IgD-negative memory B cell (primary cell): ENCODE measurements around the gene AMBN. TPM values are rescaled to one million over a fixed set of nuclear protein-coding genes. Genes with fewer than 3 reads are reported as not detected.

Source experiments
- H3K27ac Mint-ChIP-seq, 3 donors: one replicate each; pipeline ENCODE4 v1.8.0; 2020 to 2022; ENCODE audit warnings: mild to moderate bottlenecking in 3 of 3, mixed read lengths in 3 of 3, moderate library complexity in 1 of 3
- H3K27me3 Mint-ChIP-seq: one replicate; pipeline ENCODE4 v1.8.0; 2021; ENCODE audit warnings: mixed read lengths
- H3K36me3 Mint-ChIP-seq: one replicate; pipeline ENCODE4 v1.8.0; 2020; ENCODE audit warnings: mild to moderate bottlenecking, mixed read lengths
- H3K4me1 Mint-ChIP-seq, 3 donors: one replicate each; pipeline ENCODE4 v1.8.0; 2020 to 2022; ENCODE audit warnings: mixed read lengths in 3 of 3, mild to moderate bottlenecking in 1 of 3
- H3K4me3 Mint-ChIP-seq, 4 donors: one replicate each; pipeline ENCODE4 v1.8.0; 2020 to 2022; ENCODE audit warnings: mild to moderate bottlenecking in 4 of 4, mixed read lengths in 4 of 4, moderate library complexity in 3 of 4
- H3K9me3 Mint-ChIP-seq, 3 donors: one replicate each; pipeline ENCODE4 v1.8.0; 2020 to 2021; ENCODE audit warnings: mixed read lengths in 3 of 3, mild to moderate bottlenecking in 1 of 3
- polyA plus RNA-seq: library from polyadenylated mRNA; unstranded; fragments of 300-500 nt; fragmentation: Illumina TruSeq; gene quantifications from one replicate; pipeline ENCODE4 v1.2.3, GENCODE V29; 2021

The AMBN gene, protein sequence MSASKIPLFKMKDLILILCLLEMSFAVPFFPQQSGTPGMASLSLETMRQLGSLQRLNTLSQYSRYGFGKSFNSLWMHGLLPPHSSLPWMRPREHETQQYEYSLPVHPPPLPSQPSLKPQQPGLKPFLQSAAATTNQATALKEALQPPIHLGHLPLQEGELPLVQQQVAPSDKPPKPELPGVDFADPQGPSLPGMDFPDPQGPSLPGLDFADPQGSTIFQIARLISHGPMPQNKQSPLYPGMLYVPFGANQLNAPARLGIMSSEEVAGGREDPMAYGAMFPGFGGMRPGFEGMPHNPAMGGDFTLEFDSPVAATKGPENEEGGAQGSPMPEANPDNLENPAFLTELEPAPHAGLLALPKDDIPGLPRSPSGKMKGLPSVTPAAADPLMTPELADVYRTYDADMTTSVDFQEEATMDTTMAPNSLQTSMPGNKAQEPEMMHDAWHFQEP
- not detected for polyA plus RNA-seq

DNA sequence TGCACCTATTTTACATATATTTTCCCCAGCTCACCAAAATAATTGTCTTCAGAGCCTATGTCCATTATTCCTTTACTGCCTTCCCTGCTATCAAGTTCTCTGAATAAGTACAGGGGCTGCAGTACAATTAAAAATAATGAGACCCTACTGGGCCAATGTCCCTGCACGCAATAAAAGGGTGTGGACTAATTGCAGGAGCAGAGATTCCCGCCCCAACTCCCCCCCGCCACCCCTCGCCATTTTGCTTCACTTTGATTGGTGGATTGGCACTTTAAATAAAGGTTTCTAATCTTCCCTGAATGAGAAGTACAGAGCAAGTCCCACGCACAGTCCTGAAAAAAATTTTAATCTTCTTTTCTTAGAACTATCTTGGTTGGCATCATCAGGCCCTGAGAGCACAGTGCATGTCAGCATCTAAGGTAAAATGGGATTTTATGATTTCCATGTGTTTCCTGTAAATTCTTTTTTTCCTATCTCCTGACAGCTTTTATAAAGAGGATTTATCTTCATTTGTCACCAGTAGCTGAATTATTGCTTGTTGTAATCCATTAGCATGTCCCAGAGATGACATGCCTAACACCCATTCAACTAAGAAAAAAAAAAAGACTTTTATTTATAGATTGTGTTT is at the start of gene AMBN:
AMBN (plus strand) TSS at position 302 of the 628 bp plus-strand sequence; CDS start at position 405, 103 bp downstream.
- peaks cover 4 to 7% (median 7%) of the 10 kb centered on the region in 3 donors for H3K4me1 Mint-ChIP-seq
- no peak within 1 kb of the TSS for H3K27ac Mint-ChIP-seq

DNA sequence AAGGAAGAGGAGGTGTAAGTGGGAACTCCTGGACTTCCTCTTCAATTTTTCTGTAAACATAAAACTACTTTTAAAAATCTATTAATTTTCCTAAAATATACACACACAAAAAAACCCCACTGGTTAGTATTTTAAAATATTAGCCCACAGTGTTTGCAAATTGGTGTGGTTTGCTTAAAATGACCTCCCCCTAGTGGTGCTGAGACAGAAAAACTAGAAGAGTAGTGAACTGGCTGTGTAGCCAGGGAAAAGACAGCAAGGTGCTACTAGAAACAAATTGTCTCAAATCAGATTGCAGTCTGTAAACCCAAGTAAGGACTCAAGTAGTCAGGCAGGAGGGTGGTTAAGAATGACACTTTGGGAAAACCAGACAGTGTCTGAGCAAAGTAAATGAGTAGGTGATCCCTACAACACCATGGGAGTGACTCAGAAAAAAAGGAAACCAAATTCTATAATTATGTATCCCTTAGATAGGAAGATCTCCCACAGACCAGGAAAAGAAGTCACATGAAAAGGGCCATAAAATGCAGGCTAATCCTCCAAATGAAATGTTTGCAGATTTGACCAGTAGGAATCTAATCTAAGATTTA is 47.7 kb upstream of the AMBN start:
- Mint-ChIP-seq H3K36me3 (no peaks in the 10 kb centered on the region), H3K4me3 (no peak overlapping the region), H3K4me1 (peaks cover 0 to 2% (median 0%) of the 10 kb centered on the region in 3 donors), H3K9me3 (no peaks in the 10 kb centered on the region), H3K27me3 (peaks cover 7% of the 10 kb centered on the region), H3K27ac (no peak overlapping the region)

More for the DNA sequence above, at the start of gene AMBN:
- no peak within 1 kb of the TSS for H3K4me3 Mint-ChIP-seq
- H3K36me3 Mint-ChIP-seq: no peaks in the 10 kb centered on the region
- no peaks in the 10 kb centered on the region for H3K27me3 Mint-ChIP-seq
- no peaks in the 10 kb centered on the region for H3K9me3 Mint-ChIP-seq

DNA sequence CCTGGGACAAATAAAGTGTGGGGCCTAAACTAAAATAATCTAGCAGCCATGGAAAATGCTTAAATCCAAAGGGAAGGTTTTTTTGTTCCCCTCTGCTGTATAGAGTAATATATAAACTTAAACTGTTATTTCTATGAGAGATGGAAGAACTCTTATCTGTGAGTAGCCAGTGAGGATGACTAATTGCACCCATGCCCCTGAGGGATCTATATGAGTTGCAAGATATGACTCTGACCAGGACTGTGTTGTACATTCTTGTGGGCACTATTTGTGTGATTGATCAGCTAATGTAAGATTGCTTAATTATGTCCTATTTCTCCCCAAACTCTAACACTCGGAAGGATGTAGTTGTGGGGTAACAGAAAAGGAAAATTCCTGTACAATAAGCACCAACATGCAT is 35.2 kb upstream of the AMBN start:
- Mint-ChIP-seq H3K27ac (no peak overlapping the region), H3K9me3 (peaks cover 0 to 6% (median 1%) of the 10 kb centered on the region in 3 donors), H3K36me3 (peaks cover 2% of the 10 kb centered on the region), H3K4me1 (peaks cover 0 to 8% (median 0%) of the 10 kb centered on the region in 3 donors), H3K4me3 (no peak overlapping the region), H3K27me3 (peaks cover 2% of the 10 kb centered on the region)

DNA sequence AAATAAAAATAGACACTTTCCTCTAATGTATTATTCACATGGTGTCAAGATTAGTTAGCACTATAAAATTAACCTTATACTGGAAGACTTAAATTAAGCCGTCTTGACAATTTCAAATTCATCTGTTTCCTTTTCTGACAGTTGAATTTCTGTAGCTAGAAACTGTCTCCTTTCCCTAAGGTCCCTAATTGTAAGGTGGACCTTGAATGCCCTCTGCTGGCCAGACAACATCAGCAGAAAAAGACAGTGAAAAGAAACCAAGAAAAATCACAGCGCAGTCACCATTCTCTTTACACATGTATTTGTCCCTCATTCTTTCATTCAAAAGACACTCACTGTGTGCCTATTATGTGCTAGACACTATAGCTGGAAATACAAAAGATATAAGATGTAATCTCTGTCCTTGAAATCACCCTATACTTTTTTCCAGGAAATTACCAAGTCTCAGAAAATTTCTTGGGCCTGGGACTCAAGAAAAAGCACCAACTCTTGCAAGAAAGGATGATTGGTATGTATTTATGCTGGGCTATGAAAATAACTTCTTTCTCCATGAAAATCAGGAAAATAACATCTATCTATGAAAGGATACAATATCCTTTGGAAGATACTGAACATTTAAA is 32.7 kb upstream of the AMBN start:
- Mint-ChIP-seq H3K9me3 (peaks cover 0 to 1% (median 0%) of the 10 kb centered on the region in 3 donors), H3K4me3 (no peak overlapping the region), H3K36me3 (peaks cover 2% of the 10 kb centered on the region), H3K27ac (no peak overlapping the region), H3K4me1 (peaks cover 0 to 10% (median 0%) of the 10 kb centered on the region in 3 donors), H3K27me3 (no peaks in the 10 kb centered on the region)

DNA sequence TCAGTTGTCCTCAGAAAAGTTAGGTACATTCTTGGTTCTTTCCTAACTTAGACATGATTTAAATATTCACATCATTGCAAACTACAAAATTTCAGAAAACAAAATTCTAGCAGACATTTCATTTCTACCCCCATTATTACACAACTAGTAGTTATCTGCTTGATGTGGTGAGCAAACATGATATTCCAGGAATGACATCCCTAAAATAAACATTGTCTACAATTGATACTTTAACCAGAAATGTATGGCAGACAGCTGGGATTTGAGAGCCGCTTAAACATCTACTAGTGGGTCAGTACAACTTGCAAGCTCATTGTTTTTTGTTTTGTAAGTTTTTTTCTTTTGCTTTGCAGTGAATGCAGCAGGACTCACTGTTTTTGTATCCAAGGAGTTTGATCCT is 32.1 kb upstream of the AMBN start:
- Mint-ChIP-seq H3K4me1 (peaks cover 0 to 10% (median 0%) of the 10 kb centered on the region in 3 donors), H3K4me3 (no peak overlapping the region), H3K27ac (no peak overlapping the region), H3K36me3 (peaks cover 2% of the 10 kb centered on the region), H3K27me3 (no peaks in the 10 kb centered on the region), H3K9me3 (peaks cover 0 to 1% (median 0%) of the 10 kb centered on the region in 3 donors)

DNA sequence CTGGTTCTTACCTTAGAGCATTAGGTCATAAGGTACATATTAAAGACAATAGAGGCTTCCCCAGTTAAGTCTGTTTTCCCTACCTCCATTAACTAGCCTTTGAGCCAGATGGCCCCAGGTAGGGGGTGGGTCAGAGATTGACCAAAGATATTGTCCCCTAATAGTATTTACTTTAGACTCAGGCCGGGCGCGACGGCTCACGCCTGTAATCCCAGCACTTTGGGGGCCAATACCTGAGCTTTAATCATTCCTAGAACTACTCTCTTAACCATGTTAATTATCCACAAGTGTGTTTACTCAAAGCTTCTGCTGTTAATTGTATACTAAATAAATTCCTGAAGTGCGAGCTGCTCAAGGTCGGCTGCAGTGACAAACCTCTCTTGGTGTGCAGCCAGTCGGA is 28.0 kb upstream of the AMBN start:
- H3K4me3 Mint-ChIP-seq: no peak overlapping the region
- H3K27me3 Mint-ChIP-seq: no peaks in the 10 kb centered on the region
- H3K36me3 Mint-ChIP-seq: no peaks in the 10 kb centered on the region
- peaks cover 0 to 3% (median 0%) of the 10 kb centered on the region in 3 donors for H3K9me3 Mint-ChIP-seq
- H3K27ac Mint-ChIP-seq: no peak overlapping the region
- peaks cover 0 to 5% (median 0%) of the 10 kb centered on the region in 3 donors for H3K4me1 Mint-ChIP-seq

DNA sequence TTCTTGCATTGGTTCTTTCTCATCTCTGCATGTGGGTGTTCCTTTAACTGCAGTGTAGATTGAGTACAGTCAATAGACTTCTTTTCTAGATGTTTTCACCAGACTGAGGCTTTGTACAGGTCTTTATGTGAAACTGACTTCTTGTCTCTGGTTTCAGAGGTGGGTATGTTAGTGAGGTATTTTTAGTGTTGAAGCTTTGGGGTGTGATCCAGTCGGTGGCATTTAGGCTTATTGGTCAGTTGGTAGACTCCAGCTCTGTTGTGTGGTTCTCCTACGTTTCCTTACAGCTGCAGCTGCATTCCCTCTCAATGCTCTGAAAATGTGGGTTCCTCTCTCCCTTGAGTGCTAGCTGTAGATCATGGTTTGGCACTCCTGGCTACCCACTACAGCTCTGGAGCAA is 21.3 kb upstream of the AMBN start:
- Mint-ChIP-seq H3K9me3 (peaks cover 0 to 6% (median 0%) of the 10 kb centered on the region in 3 donors), H3K4me3 (no peak overlapping the region), H3K27ac (no peak overlapping the region), H3K4me1 (no peaks in the 10 kb centered on the region), H3K36me3 (peaks cover 2% of the 10 kb centered on the region), H3K27me3 (peaks cover 15% of the 10 kb centered on the region)

DNA sequence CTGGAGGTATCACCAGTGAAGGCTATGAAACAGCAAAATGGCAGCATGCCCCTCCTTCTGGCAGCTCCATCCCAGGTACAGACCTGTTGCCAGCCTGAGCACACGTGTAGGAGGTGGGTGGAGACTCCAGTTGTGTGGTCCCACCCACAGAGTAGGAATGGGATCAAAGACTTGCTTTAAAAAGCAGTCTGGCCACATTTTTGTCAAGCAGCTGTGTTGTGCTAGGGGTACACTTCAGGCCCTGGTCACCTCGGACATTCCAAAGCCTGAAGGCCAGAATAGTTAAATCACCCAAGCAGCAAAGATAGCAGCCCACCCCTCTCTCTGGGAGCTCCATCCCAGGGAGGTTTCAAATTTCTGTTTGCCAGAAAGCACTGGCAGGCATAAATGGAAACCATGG is 20.3 kb upstream of the AMBN start:
- no peak overlapping the region for H3K4me3 Mint-ChIP-seq
- peaks cover 15% of the 10 kb centered on the region for H3K27me3 Mint-ChIP-seq
- no peak overlapping the region for H3K27ac Mint-ChIP-seq
- no peaks in the 10 kb centered on the region for H3K4me1 Mint-ChIP-seq
- peaks cover 0 to 6% (median 0%) of the 10 kb centered on the region in 3 donors for H3K9me3 Mint-ChIP-seq
- H3K36me3 Mint-ChIP-seq: peaks cover 2% of the 10 kb centered on the region

DNA sequence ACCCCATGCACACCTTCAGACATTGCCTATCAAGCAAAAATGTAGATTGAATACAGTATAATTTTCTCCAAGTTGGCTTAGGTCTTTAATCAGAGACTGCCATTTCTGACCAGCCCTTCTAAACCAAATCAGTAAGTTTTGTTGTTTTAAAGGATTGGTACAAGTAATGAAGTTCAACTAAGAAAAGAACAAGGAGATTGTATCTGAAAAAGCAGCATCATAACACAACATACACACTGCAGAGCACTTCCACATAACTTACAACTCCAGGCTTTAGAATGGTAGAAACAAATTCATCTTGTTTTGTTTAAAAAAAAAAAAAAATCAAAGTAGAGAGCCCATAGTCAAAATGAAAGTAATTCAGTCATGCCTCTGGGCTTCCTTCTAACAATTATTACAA is 16.1 kb upstream of the AMBN start:
- no peaks in the 10 kb centered on the region for H3K4me1 Mint-ChIP-seq
- peaks cover 0 to 4% (median 0%) of the 10 kb centered on the region in 3 donors for H3K9me3 Mint-ChIP-seq
- no peak overlapping the region for H3K27ac Mint-ChIP-seq
- H3K36me3 Mint-ChIP-seq: peaks cover 2% of the 10 kb centered on the region
- H3K4me3 Mint-ChIP-seq: no peak overlapping the region
- peaks cover 10% of the 10 kb centered on the region for H3K27me3 Mint-ChIP-seq

DNA sequence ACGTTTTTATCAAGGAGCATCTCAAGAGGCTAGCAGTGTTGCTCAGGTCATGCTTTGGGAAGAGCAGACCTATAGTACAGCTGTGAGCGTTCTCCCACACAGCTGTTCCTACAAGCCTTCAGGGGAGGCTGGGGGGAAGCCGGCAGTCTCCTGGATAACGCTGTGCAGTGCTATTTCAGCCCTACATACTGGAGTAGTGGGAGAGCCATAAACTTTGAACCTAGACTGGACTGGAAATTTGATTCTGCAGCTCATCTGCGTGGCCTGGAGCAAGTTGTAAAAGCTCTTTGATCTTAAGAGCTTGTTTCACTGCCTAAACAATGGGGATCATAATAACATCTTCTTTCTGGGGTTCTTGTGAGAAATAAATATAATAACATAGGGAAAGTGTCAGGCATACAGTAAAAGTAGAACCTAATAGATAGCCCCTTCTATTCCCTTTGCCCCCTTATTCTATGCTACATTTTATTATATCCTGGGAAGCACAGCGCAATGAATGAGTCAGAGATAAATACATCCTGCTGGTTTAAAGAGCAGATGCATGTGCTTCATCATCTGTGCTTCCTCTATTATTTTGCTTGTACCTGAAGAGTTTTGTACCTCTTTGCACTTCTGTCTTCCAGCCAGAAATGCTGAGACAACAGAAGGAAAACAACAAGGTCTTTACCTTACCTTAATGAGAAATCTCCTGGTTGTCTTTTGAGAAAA is 14.7 kb upstream of the AMBN start:
- H3K27me3 Mint-ChIP-seq: peaks cover 4% of the 10 kb centered on the region
- no peak overlapping the region for H3K4me3 Mint-ChIP-seq
- H3K4me1 Mint-ChIP-seq: no peaks in the 10 kb centered on the region
- H3K27ac Mint-ChIP-seq: no peak overlapping the region
- peaks cover 0 to 4% (median 0%) of the 10 kb centered on the region in 3 donors for H3K9me3 Mint-ChIP-seq
- peaks cover 2% of the 10 kb centered on the region for H3K36me3 Mint-ChIP-seq

DNA sequence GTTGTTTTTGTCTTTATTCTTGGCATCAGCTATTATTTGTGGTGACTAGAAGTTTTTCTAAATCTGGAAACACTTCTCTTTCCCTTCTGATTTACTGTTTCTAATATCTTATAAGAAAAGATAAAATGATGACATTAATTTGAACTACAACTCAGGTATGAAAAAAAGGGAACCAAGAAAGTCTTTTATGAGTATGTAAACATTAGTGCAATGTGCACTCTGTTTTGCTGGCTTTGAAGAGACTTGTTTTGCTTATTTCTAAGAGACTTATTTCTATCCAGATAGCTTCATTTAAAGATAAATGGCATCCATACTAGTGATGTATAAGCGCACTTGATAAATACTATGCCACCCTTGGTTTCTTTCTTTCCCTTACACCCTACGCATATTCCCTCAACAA is 10.1 kb upstream of the AMBN start:
- Mint-ChIP-seq H3K27ac (no peak overlapping the region), H3K4me1 (no peaks in the 10 kb centered on the region), H3K4me3 (no peak overlapping the region), H3K36me3 (no peaks in the 10 kb centered on the region), H3K9me3 (no peaks in the 10 kb centered on the region), H3K27me3 (peaks cover 3% of the 10 kb centered on the region)

DNA sequence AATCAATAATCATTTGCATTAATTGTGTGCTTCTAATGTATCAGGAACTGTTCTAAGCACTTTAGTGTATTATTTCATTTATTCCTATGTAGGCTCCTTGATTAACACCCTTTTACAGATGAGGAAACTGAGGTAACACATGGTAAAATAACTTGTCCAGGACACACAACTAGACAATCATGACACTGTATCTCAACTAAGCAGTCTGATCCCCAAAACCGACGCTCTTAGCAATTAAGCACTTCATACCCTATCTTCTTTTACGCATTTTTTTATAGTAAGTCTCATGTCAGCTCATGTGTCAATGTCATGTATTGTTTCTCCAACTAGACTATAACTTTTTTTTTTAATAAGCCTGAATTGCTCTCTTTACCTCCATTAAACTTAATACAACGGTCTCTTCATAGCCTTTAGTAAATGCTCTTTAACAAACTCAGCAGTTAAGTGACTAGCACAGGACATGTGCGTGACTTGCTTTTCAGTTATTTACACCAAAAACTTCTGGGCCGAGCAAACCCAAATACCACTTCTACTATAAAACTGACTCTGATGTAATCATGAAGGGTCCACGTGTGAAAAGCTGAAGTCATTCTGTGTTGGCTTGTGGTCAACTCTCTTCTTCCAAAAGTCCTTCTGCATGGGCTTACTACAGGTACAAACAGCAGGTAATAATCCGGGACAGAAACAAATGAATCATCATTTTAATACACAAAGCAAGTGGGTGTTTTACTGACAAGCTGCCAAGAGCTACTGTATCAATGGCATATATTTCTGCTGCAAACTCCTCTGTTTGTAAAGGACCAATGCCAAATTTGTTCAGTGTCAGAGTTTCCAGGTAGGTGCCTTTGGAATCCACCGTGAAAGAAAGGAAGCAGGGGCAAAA is 7.9 kb upstream of the AMBN start:
- no peak overlapping the region for H3K4me3 Mint-ChIP-seq
- H3K36me3 Mint-ChIP-seq: no peaks in the 10 kb centered on the region
- H3K27ac Mint-ChIP-seq: no peak overlapping the region
- H3K9me3 Mint-ChIP-seq: no peaks in the 10 kb centered on the region
- peaks cover 3% of the 10 kb centered on the region for H3K27me3 Mint-ChIP-seq
- no peaks in the 10 kb centered on the region for H3K4me1 Mint-ChIP-seq

DNA sequence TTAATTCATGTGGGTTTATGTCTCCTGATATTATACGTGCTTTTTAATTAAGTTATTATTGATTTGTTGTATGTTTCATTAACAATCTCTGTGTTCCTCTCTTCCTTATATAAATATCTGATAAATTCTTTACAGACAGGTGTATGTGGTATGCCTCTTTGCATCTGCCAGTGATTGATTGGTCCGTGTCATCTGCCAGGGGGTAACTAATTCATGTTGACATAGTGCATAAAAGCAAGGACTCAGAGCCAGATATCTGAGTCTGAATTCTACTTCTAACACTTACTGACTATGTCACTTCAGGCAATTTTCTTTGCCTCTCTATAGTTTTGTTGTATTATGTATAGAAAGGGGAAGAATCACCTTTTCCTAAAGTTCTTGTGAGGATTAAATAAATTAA is 5.2 kb upstream of the AMBN start:
- Mint-ChIP-seq H3K4me3 (no peak overlapping the region), H3K36me3 (no peaks in the 10 kb centered on the region), H3K27me3 (no peaks in the 10 kb centered on the region), H3K4me1 (peaks cover 4 to 7% (median 7%) of the 10 kb centered on the region in 3 donors), H3K27ac (no peak overlapping the region), H3K9me3 (no peaks in the 10 kb centered on the region)

DNA sequence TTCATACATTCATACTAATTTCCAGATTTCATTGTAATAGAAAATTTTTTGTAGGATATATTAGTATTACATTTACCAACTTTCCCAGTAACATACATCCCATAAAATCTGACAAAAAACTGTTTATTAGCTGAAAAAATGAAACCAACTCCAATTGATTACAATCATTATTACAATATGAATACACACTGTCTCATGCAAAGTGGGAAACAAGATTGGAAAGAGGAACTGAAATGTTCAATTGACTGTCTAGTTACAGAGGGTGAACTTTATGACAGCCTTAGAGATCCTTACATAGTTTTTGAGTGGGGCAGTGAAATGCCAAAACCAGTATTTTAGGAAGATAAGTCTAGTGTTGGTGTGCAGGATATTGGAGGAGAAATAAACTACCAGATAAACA is 2.3 kb upstream of the AMBN start:
- Mint-ChIP-seq H3K36me3 (no peaks in the 10 kb centered on the region), H3K4me3 (no peak overlapping the region), H3K27me3 (no peaks in the 10 kb centered on the region), H3K4me1 (peaks cover 4 to 7% (median 7%) of the 10 kb centered on the region in 3 donors), H3K9me3 (no peaks in the 10 kb centered on the region), H3K27ac (no peak overlapping the region)
